ENCODE results near the gene CHST9.

- TF ChIP-seq TARDBP (IDR thresholded peaks at IDR 0.05) (no peak), ELF4 (IDR thresholded peaks at IDR 0.05) (no peak), SP1 (IDR thresholded peaks at IDR 0.05) (no peak), ZNF384 (IDR thresholded peaks at IDR 0.05) (no peak), ARNT (IDR thresholded peaks at IDR 0.05) (no peak), SUZ12 (IDR thresholded peaks at IDR 0.05) (no peak), FOXK2 (IDR thresholded peaks at IDR 0.05) (no peak), BHLHE40 (IDR thresholded peaks at IDR 0.05; ENCODE audit: borderline replicate concordance) (no peak), FOXM1 (IDR thresholded peaks at IDR 0.05; ENCODE audit: borderline replicate concordance) (no peak), FOXA1 (IDR thresholded peaks at IDR 0.05) (no peak), L3MBTL2 (conservative IDR thresholded peaks at IDR 0.05) (no peak), HDGF (IDR thresholded peaks at IDR 0.05; ENCODE audit: borderline replicate concordance) (no peak), LEF1 (IDR thresholded peaks at IDR 0.05; ENCODE audit: borderline replicate concordance) (no peak), NFRKB (IDR thresholded peaks at IDR 0.05) (no peak)
Measured at GRCh38 chr18:27007880-27008279, 177.2 kb downstream of the CHST9 start.

Measured in HEK293T (cell line).